ENCODE measurements around the gene TMEM100.

Gene TMEM100

GRCh38 chr17:55756689-55757088 lies 34.0 kb upstream of the TMEM100 start:
- Histone ChIP-seq H3K4ac (ENCODE audit: low read length) (no peak overlapping the region), H3K79me1 (ENCODE audit: low read depth, low read length) (no peaks in the 10 kb centered on the region), H3K36me3 (replicated peaks in 1 of 2; ENCODE audit: control insufficient read depth in 2 of 2, insufficient read depth in 2 of 2, low read length in 2 of 2) (no peaks in the 10 kb centered on the region), H2BK12ac (ENCODE audit: low read length) (no peak overlapping the region), H3K27me3 (ENCODE audit: control insufficient read depth in 3 of 3, insufficient read depth in 3 of 3, low read depth in 1 of 3, low read length in 3 of 3) (no peaks in the 10 kb centered on the region), H3K14ac (ENCODE audit: low read length) (no peak overlapping the region), H3K23ac (ENCODE audit: low read depth, low read length, poor library complexity) (no peak overlapping the region), H2BK5ac (ENCODE audit: low read length) (no peak overlapping the region), H3K18ac (ENCODE audit: low read length) (no peak overlapping the region), H3K9ac (ENCODE audit: low read depth, low read length, poor library complexity) (no peak overlapping the region), H2BK15ac (ENCODE audit: low read length) (no peak overlapping the region), H3K4me3 (ENCODE audit: low read length in 2 of 2) (no peak overlapping the region), H4K91ac (ENCODE audit: low read depth, low read length, poor library complexity) (no peak overlapping the region), H2AFZ (ENCODE audit: low read length) (no peak overlapping the region), H3K4me2 (ENCODE audit: insufficient read depth, low read length, poor library complexity, severe bottlenecking) (no peak overlapping the region), H3K27ac (replicated peaks; ENCODE audit: low read length) (no peak overlapping the region), H3K9me3 (replicated peaks in 1 of 2; ENCODE audit: control insufficient read depth in 2 of 2, insufficient read depth in 1 of 2, low read depth in 1 of 2, low read length in 2 of 2) (no peaks in the 10 kb centered on the region), H3K4me1 (ENCODE audit: control insufficient read depth in 2 of 2, insufficient read depth in 1 of 2, low read depth in 1 of 2, low read length in 2 of 2) (peaks cover 2 to 3% of the 10 kb centered on the region in 2 donors), H4K8ac (ENCODE audit: low read depth, low read length) (no peak overlapping the region), H2BK120ac (ENCODE audit: low read depth, low read length) (no peak overlapping the region), H2AK5ac (ENCODE audit: low read depth, low read length) (no peak overlapping the region)
- WGBS, 2 donors (ENCODE audit: extremely low coverage in 2 of 2, insufficient read length in 2 of 2, insufficient replicate concordance in 1 of 2): no CpG with 5 or more reads among the region's 2 CpGs
- no peak for DNase-seq (ENCODE audit: low spot score)

- Histone ChIP-seq H3K9me3 (replicated peaks in 1 of 2; ENCODE audit: control insufficient read depth in 2 of 2, insufficient read depth in 1 of 2, low read depth in 1 of 2, low read length in 2 of 2) (no peaks in the 10 kb centered on the region), H3K18ac (ENCODE audit: low read length) (no peak overlapping the region), H4K8ac (ENCODE audit: low read depth, low read length) (no peak overlapping the region), H2BK12ac (ENCODE audit: low read length) (no peak overlapping the region), H3K9ac (ENCODE audit: low read depth, low read length, poor library complexity) (no peak overlapping the region), H3K27me3 (ENCODE audit: control insufficient read depth in 3 of 3, insufficient read depth in 3 of 3, low read depth in 1 of 3, low read length in 3 of 3) (peaks cover 0 to 7% (median 0%) of the 10 kb centered on the region in 3 experiments), H3K4me2 (ENCODE audit: insufficient read depth, low read length, poor library complexity, severe bottlenecking) (peak overlapping the region; percentile 62), H2AK5ac (ENCODE audit: low read depth, low read length) (no peak overlapping the region), H3K4ac (ENCODE audit: low read length) (no peak overlapping the region), H3K23ac (ENCODE audit: low read depth, low read length, poor library complexity) (no peak overlapping the region), H3K4me1 (ENCODE audit: control insufficient read depth in 2 of 2, insufficient read depth in 1 of 2, low read depth in 1 of 2, low read length in 2 of 2) (peaks cover 5 to 6% of the 10 kb centered on the region in 2 donors), H2BK5ac (ENCODE audit: low read length) (no peak overlapping the region), H3K14ac (ENCODE audit: low read length) (no peak overlapping the region), H3K79me1 (ENCODE audit: low read depth, low read length) (no peaks in the 10 kb centered on the region), H3K27ac (replicated peaks; ENCODE audit: low read length) (no peak overlapping the region), H2BK15ac (ENCODE audit: low read length) (no peak overlapping the region), H3K4me3 (ENCODE audit: low read length in 2 of 2) (peak overlapping the region; percentile 86 to 87), H4K91ac (ENCODE audit: low read depth, low read length, poor library complexity) (no peak overlapping the region), H2BK120ac (ENCODE audit: low read depth, low read length) (no peak overlapping the region), H3K36me3 (replicated peaks in 1 of 2; ENCODE audit: control insufficient read depth in 2 of 2, insufficient read depth in 2 of 2, low read length in 2 of 2) (no peaks in the 10 kb centered on the region), H2AFZ (ENCODE audit: low read length) (peak overlapping the region; percentile 95)
- DNase-seq (ENCODE audit: low spot score): no peak
- no CpG with 5 or more reads among the region's 4 CpGs for WGBS, 2 donors (ENCODE audit: extremely low coverage in 2 of 2, insufficient read length in 2 of 2, insufficient replicate concordance in 1 of 2)
These were observed 29.1 kb upstream of the TMEM100 start for GRCh38 chr17:55751720-55752250.

- no peak within 1 kb of the TSS for H2BK15ac ChIP-seq (ENCODE audit: low read length)
- no peaks in the 10 kb centered on the region for H3K36me3 ChIP-seq (replicated peaks in 1 of 2; ENCODE audit: control insufficient read depth in 2 of 2, insufficient read depth in 2 of 2, low read length in 2 of 2)
- H2BK120ac ChIP-seq (ENCODE audit: low read depth, low read length): no peak within 1 kb of the TSS
These were observed 28.3 kb upstream of the TMEM100 start, which contains the start of gene PCTP for GRCh38 chr17:55750750-55751657. TSS of gene PCTP (plus strand) at chr17:55751051. CDS start at chr17:55751104, 53 bp downstream.

GRCh38 chr17:55749985-55750384 lies 27.3 kb upstream of the TMEM100 start:
- no peaks in the 10 kb centered on the region for H3K79me1 ChIP-seq (ENCODE audit: low read depth, low read length)
- no peak for DNase-seq (ENCODE audit: low spot score)

More at GRCh38 chr17:55750750-55751657, 28.3 kb upstream of the TMEM100 start, which contains the start of gene PCTP:
- peak within 1 kb of the TSS; percentile 86 to 87 for H3K4me3 ChIP-seq (ENCODE audit: low read length in 2 of 2)
- H2AK5ac ChIP-seq (ENCODE audit: low read depth, low read length): no peak within 1 kb of the TSS
- peaks cover 5 to 6% of the 10 kb centered on the region in 2 donors for H3K4me1 ChIP-seq (ENCODE audit: control insufficient read depth in 2 of 2, insufficient read depth in 1 of 2, low read depth in 1 of 2, low read length in 2 of 2)
- H3K14ac ChIP-seq (ENCODE audit: low read length): no peak within 1 kb of the TSS
- peak within 1 kb of the TSS; percentile 94 for H3K23ac ChIP-seq (ENCODE audit: low read depth, low read length, poor library complexity)
- H3K4me2 ChIP-seq (ENCODE audit: insufficient read depth, low read length, poor library complexity, severe bottlenecking): peak within 1 kb of the TSS; percentile 62
- H3K27ac ChIP-seq (replicated peaks; ENCODE audit: low read length): peak within 1 kb of the TSS; percentile 94
- WGBS, 2 donors (ENCODE audit: extremely low coverage in 2 of 2, insufficient read length in 2 of 2, insufficient replicate concordance in 1 of 2): no CpG with 5 or more reads among the region's 53 CpGs
- no peaks in the 10 kb centered on the region for H3K9me3 ChIP-seq (replicated peaks in 1 of 2; ENCODE audit: control insufficient read depth in 2 of 2, insufficient read depth in 1 of 2, low read depth in 1 of 2, low read length in 2 of 2)
- no peaks in the 10 kb centered on the region for H3K79me1 ChIP-seq (ENCODE audit: low read depth, low read length)
- H4K91ac ChIP-seq (ENCODE audit: low read depth, low read length, poor library complexity): no peak within 1 kb of the TSS
- H2BK5ac ChIP-seq (ENCODE audit: low read length): peak within 1 kb of the TSS; percentile 21
- peaks cover 0 to 7% (median 0%) of the 10 kb centered on the region in 3 experiments for H3K27me3 ChIP-seq (ENCODE audit: control insufficient read depth in 3 of 3, insufficient read depth in 3 of 3, low read depth in 1 of 3, low read length in 3 of 3)
- no peak within 1 kb of the TSS for H3K4ac ChIP-seq (ENCODE audit: low read length)
- no peak within 1 kb of the TSS for H2BK12ac ChIP-seq (ENCODE audit: low read length)
- no peak within 1 kb of the TSS for H4K8ac ChIP-seq (ENCODE audit: low read depth, low read length)
- peak within 1 kb of the TSS; percentile 88 for H3K9ac ChIP-seq (ENCODE audit: low read depth, low read length, poor library complexity)
- H2AFZ ChIP-seq (ENCODE audit: low read length): peak within 1 kb of the TSS; percentile 95
- DNase-seq (ENCODE audit: low spot score): peak; percentile 86
- peak within 1 kb of the TSS; percentile 98 for H3K18ac ChIP-seq (ENCODE audit: low read length)

More at GRCh38 chr17:55749985-55750384, 27.3 kb upstream of the TMEM100 start:
- H2AFZ ChIP-seq (ENCODE audit: low read length): peak overlapping the region; percentile 95
- H3K9me3 ChIP-seq (replicated peaks in 1 of 2; ENCODE audit: control insufficient read depth in 2 of 2, insufficient read depth in 1 of 2, low read depth in 1 of 2, low read length in 2 of 2): no peaks in the 10 kb centered on the region
- H2BK5ac ChIP-seq (ENCODE audit: low read length): no peak overlapping the region
- H4K8ac ChIP-seq (ENCODE audit: low read depth, low read length): no peak overlapping the region
- no peak overlapping the region for H3K4me3 ChIP-seq (ENCODE audit: low read length in 2 of 2)
- no peak overlapping the region for H2BK15ac ChIP-seq (ENCODE audit: low read length)
- H2BK120ac ChIP-seq (ENCODE audit: low read depth, low read length): no peak overlapping the region
- no peak overlapping the region for H2BK12ac ChIP-seq (ENCODE audit: low read length)
- H3K18ac ChIP-seq (ENCODE audit: low read length): no peak overlapping the region
- H4K91ac ChIP-seq (ENCODE audit: low read depth, low read length, poor library complexity): no peak overlapping the region
- no peak overlapping the region for H2AK5ac ChIP-seq (ENCODE audit: low read depth, low read length)
- H3K4ac ChIP-seq (ENCODE audit: low read length): no peak overlapping the region
- H3K27me3 ChIP-seq (ENCODE audit: control insufficient read depth in 3 of 3, insufficient read depth in 3 of 3, low read depth in 1 of 3, low read length in 3 of 3): peaks cover 0 to 14% (median 0%) of the 10 kb centered on the region in 3 experiments
- no peak overlapping the region for H3K4me2 ChIP-seq (ENCODE audit: insufficient read depth, low read length, poor library complexity, severe bottlenecking)
- no peak overlapping the region for H3K9ac ChIP-seq (ENCODE audit: low read depth, low read length, poor library complexity)
- H3K23ac ChIP-seq (ENCODE audit: low read depth, low read length, poor library complexity): no peak overlapping the region
- no peak overlapping the region for H3K27ac ChIP-seq (replicated peaks; ENCODE audit: low read length)
- no peak overlapping the region for H3K14ac ChIP-seq (ENCODE audit: low read length)
- no peaks in the 10 kb centered on the region for H3K36me3 ChIP-seq (replicated peaks in 1 of 2; ENCODE audit: control insufficient read depth in 2 of 2, insufficient read depth in 2 of 2, low read length in 2 of 2)
- WGBS, 2 donors (ENCODE audit: extremely low coverage in 2 of 2, insufficient read length in 2 of 2, insufficient replicate concordance in 1 of 2): no CpG with 5 or more reads among the region's 4 CpGs
- H3K4me1 ChIP-seq (ENCODE audit: control insufficient read depth in 2 of 2, insufficient read depth in 1 of 2, low read depth in 1 of 2, low read length in 2 of 2): peaks cover 5 to 6% of the 10 kb centered on the region in 2 donors
